Liver (tissue), 9 donors: ENCODE results near the gene OBP2A. TPM values are rescaled to one million over a fixed set of nuclear protein-coding genes. Genes with fewer than 3 reads are reported as not detected.

Experiments used
- DNase-seq: peaks from one replicate; pipeline ENCODE4 v3.0.0-alpha.2; 2017; ENCODE audit warnings: low spot score
- H3K27ac ChIP-seq, 2 donors: one replicate each; pipeline ENCODE4 v1.7.0; 2013; ENCODE audit warnings: inconsistent platforms in 2 of 2, low read length in 2 of 2, control low read depth in 1 of 2, low read depth in 1 of 2, mild to moderate bottlenecking in 1 of 2
- H3K27me3 ChIP-seq, 4 donors: one replicate each; pipeline versions ENCODE4 v1.6.1 to v1.7.0; 2013; ENCODE audit warnings: low read length in 3 of 4, inconsistent platforms in 1 of 4, mild to moderate bottlenecking in 1 of 4, moderate library complexity in 1 of 4; ENCODE audit not compliant: control insufficient read depth in 4 of 4, insufficient read depth in 4 of 4
- H3K36me3 ChIP-seq, 4 donors: one replicate each; pipeline versions ENCODE4 v1.6.1 to v1.7.0; 2013; ENCODE audit warnings: low read length in 3 of 4, mild to moderate bottlenecking in 3 of 4, low read depth in 1 of 4, moderate library complexity in 1 of 4; ENCODE audit not compliant: control insufficient read depth in 4 of 4, insufficient read depth in 3 of 4
- H3K4me1 ChIP-seq, 4 donors: one replicate each; pipeline versions ENCODE4 v1.6.1 to v1.7.0; 2013; ENCODE audit warnings: low read length in 3 of 4, mild to moderate bottlenecking in 3 of 4, moderate library complexity in 1 of 4; ENCODE audit not compliant: control insufficient read depth in 4 of 4, insufficient read depth in 4 of 4
- H3K4me3 ChIP-seq, 3 donors: one replicate each; pipeline versions ENCODE4 v1.6.1 to v1.7.0; 2013; ENCODE audit warnings: low read length in 3 of 3, control low read depth in 1 of 3, low read depth in 1 of 3, mild to moderate bottlenecking in 1 of 3
- H3K9ac ChIP-seq, 2 donors: one replicate each; pipeline ENCODE4 v1.7.0; 2013; ENCODE audit warnings: low read length in 2 of 2, mild to moderate bottlenecking in 2 of 2, moderate library complexity in 2 of 2, control low read depth in 1 of 2, low read depth in 1 of 2
- H3K9me3 ChIP-seq, 4 donors: one replicate each; pipeline versions ENCODE4 v1.6.1 to v1.7.0; 2013; ENCODE audit warnings: low read length in 3 of 4; ENCODE audit not compliant: control insufficient read depth in 4 of 4
- ATF3 ChIP-seq: IDR thresholded peaks from 2 replicates; pipeline ENCODE4 v1.6.1; 2016; ENCODE audit warnings: antibody characterized with exemption
- CTCF ChIP-seq: fragments of 150-350 bp; IDR thresholded peaks from 2 replicates; pipeline ENCODE4 v1.5.1; 2017; ENCODE audit warnings: improper control_type of control experiment, low read depth, low read length; ENCODE audit not compliant: missing input control
- EGR1 ChIP-seq, 2 donors: IDR thresholded peaks; 2 replicates each; pipeline ENCODE4 v1.6.1; 2016 to 2018; ENCODE audit warnings: antibody characterized with exemption in 2 of 2, low read depth in 2 of 2
- FOXA1 ChIP-seq: IDR thresholded peaks from 2 replicates; pipeline ENCODE4 v1.6.1; 2016; ENCODE audit warnings: antibody characterized with exemption
- FOXA2 ChIP-seq: IDR thresholded peaks from 2 replicates; pipeline ENCODE4 v1.6.1; 2016; ENCODE audit warnings: antibody characterized with exemption
- GABPA ChIP-seq, 2 donors: IDR thresholded peaks in 1 of 2; conservative IDR thresholded peaks in 1 of 2; 2 replicates each; pipeline ENCODE4 v1.6.1; 2016; ENCODE audit warnings: antibody characterized with exemption in 2 of 2, mild to moderate bottlenecking in 1 of 2, moderate library complexity in 1 of 2
- HNF4A ChIP-seq, 2 donors: conservative IDR thresholded peaks; 2 replicates each; pipeline ENCODE4 v1.6.1; 2016; ENCODE audit warnings: antibody characterized with exemption in 2 of 2, mild to moderate bottlenecking in 2 of 2
- HNF4G ChIP-seq: IDR thresholded peaks from 2 replicates; pipeline ENCODE4 v1.6.1; 2016; ENCODE audit warnings: antibody characterized with exemption
- JUND ChIP-seq, 2 donors: IDR thresholded peaks; 2 replicates each; pipeline ENCODE4 v1.6.1; 2016; ENCODE audit warnings: antibody characterized with exemption in 2 of 2
- MAX ChIP-seq: IDR thresholded peaks from 2 replicates; pipeline ENCODE4 v1.6.1; 2016; ENCODE audit warnings: antibody characterized with exemption
- NR2F2 ChIP-seq: IDR thresholded peaks from 2 replicates; pipeline ENCODE4 v1.6.1; 2016; ENCODE audit warnings: antibody characterized with exemption
- RAD21 ChIP-seq, 2 donors: IDR thresholded peaks; 2 replicates each; pipeline ENCODE4 v1.6.1; 2016; ENCODE audit warnings: antibody characterized with exemption in 2 of 2, mild to moderate bottlenecking in 2 of 2
- REST ChIP-seq: IDR thresholded peaks from 2 replicates; pipeline ENCODE4 v1.6.1; 2016; ENCODE audit warnings: antibody characterized with exemption, mild to moderate bottlenecking
- RXRA ChIP-seq, 2 donors: IDR thresholded peaks; 2 replicates each; pipeline ENCODE4 v1.6.1; 2017 to 2018; ENCODE audit warnings: antibody characterized with exemption in 2 of 2, mild to moderate bottlenecking in 1 of 2
- SP1 ChIP-seq: IDR thresholded peaks from 2 replicates; pipeline ENCODE4 v1.6.1; 2018; ENCODE audit warnings: antibody characterized with exemption, mild to moderate bottlenecking
- TAF1 ChIP-seq: conservative IDR thresholded peaks from 2 replicates; pipeline ENCODE4 v1.6.1; 2016; ENCODE audit warnings: antibody characterized with exemption, mild to moderate bottlenecking
- YY1 ChIP-seq: IDR thresholded peaks from 2 replicates; pipeline ENCODE4 v1.6.1; 2016; ENCODE audit warnings: antibody characterized with exemption, mild to moderate bottlenecking
- ZBTB33 ChIP-seq: IDR thresholded peaks from 2 replicates; pipeline ENCODE4 v1.6.1; 2016; ENCODE audit warnings: antibody characterized with exemption
- WGBS: extraction: QIAGEN DNeasy Blood & Tissue Kit; methylation state at CpG from one replicate; pipeline ENCODE4 v1.1.7; 2013; 5-methylcytosine and 5-hydroxymethylcytosine counted together
- polyA plus RNA-seq, 2 donors: library from polyadenylated mRNA; stranded (reverse) in 1 of 2; unstranded in 1 of 2; fragments of 200-250 nt in 1 of 2; fragments of >200 nt in 1 of 2; fragmentation: Nextera tagmentation in 1 of 2; extraction: Ambion mirVana in 1 of 2; gene quantifications; one replicate each; pipeline versions ENCODE4 v1.2.1 to v1.2.3, GENCODE V29; 2013 to 2015
- total RNA-seq, 2 donors: library from RNA; depleted of rRNA; stranded (reverse); fragments of >200 nt; gene quantifications; one replicate each; pipeline ENCODE4 v1.2.3, GENCODE V29; 2014
- donor health status: healthy.
- donor health status: healthy.
- donor health status: healthy.
- donor health status: healthy.
- donor health status: healthy.

Gene OBP2A
- total and polyA plus RNA-seq, 4 donors: not detected

GRCh38 chr9:135582541-135582940 lies 36.6 kb downstream of the OBP2A start:
- Histone ChIP-seq H3K4me3 (no peak overlapping the region), H3K27ac (no peak overlapping the region), H3K9ac (no peak overlapping the region), H3K9me3 (no peaks in the 10 kb centered on the region), H3K27me3 (no peaks in the 10 kb centered on the region), H3K4me1 (no peaks in the 10 kb centered on the region), H3K36me3 (no peaks in the 10 kb centered on the region)
- TF ChIP-seq JUND (IDR thresholded peaks at IDR 0.05) (no peak), FOXA2 (no peak), RAD21 (IDR thresholded peaks at IDR 0.05) (no peak), SP1 (no peak), ZBTB33 (no peak), EGR1 (IDR thresholded peaks at IDR 0.05; ENCODE audit: low read depth in 2 of 2) (no peak), TAF1 (no peak), REST (no peak), FOXA1 (no peak), MAX (no peak), NR2F2 (no peak), HNF4A (conservative IDR thresholded peaks at IDR 0.05) (no peak), RXRA (IDR thresholded peaks at IDR 0.05) (no peak), ATF3 (no peak), GABPA (IDR thresholded peaks at IDR 0.05 in 1 of 2, conservative IDR thresholded peaks at IDR 0.05 in 1 of 2) (no peak), HNF4G (no peak), CTCF (no peak), YY1 (no peak)
- 86% methylated on average over 14 of the region's 14 CpGs for WGBS
- DNase-seq: no peak
